Smooth muscle cell of the brain vasculature (primary cell): ENCODE measurements around the gene CNTROB.
A peak's percentile ranks its signal among the peaks of the same experiment; 100 is the strongest.

Experiments
- DNase-seq: peaks from one replicate; pipeline ENCODE4 v3.0.0-alpha.2; 2012; ENCODE audit warnings: low read depth, low spot score

The CNTROB gene

DNA sequence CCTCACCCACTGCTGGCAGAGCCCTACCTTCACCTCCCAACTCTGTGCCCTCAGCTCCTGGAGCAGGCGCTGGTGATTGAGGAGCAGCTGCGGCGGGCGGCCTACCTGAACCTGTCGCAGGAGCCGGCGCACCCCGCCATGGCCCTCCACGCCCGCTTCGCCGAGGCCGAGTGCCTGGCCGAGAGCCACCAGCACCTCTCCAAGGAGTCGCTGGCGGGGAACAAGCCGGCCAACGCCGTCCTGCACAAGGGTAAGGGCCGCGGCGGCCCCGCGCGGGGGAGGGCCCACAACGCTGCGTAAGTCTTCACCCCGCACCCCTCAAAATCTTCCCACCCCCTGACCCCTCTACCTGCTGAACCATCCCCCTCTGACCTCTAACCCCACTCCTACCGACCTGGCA lies 22.9 kb upstream of the CNTROB start:
- no peak for DNase-seq

DNA sequence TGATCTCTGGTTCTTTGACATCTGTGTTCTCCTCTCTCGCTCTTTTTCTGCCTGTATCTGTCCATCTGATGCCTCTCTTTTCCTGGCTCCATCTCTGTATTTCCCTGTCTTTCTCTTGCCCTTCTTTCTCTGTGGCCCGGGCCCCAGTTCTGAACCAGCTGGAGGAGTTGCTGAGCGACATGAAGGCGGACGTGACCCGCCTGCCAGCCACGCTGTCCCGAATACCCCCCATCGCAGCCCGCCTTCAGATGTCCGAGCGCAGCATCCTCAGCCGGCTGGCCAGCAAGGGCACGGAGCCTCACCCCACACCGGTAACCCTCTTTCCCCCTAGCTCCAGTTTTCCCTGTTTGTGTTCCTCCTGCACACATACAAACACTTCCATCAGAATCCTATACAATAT lies 21.7 kb upstream of the CNTROB start:
- DNase-seq: no peak

DNA sequence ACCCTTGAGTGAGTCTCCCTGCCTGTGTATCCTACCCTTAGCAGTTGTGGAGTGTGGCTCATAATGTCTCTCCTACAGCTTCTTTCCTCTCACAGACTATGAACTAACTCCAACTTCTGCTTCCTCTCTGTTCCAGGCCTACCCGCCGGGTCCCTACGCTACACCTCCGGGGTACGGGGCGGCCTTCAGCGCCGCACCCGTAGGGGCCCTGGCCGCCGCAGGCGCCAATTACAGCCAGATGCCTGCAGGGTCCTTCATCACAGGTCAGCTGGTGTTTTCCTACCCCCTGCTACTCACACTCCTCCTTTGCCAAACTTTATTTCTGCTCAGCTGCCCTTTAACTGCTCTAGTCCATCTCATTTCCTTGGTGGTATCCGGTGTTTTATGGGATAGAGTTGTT lies 21.3 kb upstream of the CNTROB start:
- DNase-seq: no peak

DNA sequence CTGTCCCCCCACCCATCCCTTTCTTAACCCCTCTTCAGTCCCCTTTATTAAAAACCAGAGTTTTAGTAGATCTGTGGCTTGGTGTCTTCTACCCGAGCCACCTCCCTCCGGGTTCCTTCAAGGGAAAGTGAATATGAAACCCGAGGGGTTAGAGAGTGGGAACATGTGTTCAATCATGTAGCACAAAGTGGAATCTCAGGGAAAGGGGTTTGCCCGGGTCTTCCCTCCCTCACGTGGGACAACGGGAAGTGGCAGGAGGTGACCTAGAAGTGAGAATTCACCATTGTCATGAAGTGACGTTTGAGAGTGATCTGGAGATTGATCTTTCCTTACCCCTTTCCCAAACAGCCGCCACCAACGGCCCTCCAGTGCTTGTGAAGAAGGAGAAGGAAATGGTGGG lies 20.9 kb upstream of the CNTROB start:
- no peak for DNase-seq

DNA sequence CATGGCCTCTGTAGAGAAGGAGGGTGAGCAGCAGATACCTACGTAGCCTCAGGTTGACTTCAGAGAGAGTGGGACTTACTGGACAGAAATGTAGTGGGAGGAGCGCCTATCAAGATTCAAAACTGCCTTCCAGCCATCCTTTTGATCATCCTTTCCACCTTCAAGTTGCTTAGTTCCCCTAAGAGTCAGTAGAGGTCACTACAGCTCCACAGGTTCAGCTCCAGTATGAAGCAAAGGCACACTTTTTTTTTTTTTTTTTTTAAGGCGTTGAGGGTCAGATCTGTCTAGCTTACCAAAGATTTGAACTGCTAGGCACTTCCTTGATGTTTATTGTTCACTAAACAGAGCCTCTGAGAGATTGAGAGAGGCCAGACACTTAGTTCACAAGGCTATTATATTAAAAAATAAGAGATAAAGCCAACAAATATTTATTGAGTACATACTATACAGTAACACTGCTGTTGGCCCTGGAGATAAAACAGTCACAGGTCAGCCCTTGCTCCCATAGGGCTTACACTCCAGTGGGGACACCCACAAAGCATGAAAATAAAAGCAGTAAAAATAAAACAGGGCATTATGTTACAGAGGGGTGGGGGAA lies 19.0 kb upstream of the CNTROB start:
- no peak for DNase-seq

DNA sequence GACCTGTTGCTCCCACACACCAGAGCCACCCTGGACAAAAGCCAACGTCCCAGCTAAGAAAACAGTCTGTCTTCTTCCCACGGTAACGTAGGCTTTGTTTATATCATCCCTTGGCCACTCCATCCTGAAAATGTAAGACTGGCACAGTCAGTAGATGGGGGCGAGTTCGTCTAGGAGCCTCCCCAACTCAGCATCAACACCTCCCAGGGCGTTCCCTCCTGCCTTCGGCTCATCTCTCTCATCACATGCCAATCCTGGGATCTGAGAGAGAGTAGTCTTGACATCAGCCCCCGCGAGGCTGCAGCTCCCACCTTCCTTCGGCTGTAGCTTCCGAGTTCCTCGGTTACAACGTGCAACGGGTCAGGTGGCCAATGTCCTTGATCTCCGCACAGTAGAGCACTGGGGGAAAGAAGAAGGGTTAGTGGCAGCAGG lies 16.8 kb upstream of the CNTROB start:
- DNase-seq: peak; percentile 20

DNA sequence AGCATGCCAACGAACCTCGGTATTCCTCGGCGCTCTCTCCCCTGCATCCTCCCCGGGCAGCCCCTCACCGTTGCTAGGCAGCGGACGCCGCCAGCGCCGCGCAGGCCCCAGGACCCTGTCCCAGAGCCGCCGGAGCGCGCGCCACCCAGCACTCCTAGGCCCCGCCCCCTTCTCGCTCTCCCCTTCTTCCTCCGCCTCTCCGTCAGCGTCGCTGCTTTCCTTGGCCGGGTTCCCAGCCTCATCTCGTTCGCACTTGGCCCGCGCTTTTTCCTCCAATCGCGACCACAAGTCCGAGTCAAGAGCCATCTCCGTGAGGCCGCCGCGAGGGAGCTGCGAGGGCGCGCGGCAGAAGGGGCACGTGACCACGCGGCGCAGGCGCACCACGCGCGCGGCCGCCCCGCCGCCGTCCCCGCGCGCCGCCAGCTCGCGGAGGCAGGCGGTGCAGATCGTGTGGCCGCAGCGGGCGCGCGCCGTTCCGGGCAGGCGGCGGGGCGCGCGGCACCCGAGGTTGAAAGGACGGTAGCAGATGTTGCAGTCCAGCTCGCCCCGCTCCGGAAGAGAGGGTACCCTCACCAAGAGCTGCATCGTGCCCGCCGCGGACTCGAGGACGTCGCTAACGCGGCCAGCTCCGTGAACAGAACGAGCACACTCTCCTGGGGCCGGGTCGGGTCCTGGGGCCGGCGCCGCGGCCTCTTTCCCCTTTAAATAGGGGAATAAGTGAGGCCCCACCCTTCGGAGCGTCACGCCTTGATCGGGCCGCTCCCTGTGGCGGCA lies 16.2 kb upstream of the CNTROB start, which contains the start of gene RNF227:
RNF227 (minus strand) TSS at position 679 of the 774 bp plus-strand sequence; CDS start at position 585, 94 bp downstream.
- peak; percentile 84 for DNase-seq

DNA sequence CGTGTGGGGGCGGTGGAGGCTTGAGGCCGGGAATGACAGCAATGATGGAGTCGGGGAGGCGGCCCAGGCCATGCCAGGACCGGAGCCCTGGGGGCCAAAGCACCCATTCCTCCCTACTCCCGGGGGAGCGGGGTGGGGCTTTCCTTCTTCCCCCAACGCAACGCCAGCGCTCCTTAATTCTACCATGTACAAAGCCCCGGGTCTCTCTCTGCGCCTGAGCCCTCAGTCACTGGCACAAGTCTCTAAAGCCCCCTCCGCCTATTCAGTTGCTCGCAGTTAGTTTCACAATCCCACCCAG lies 15.7 kb upstream of the CNTROB start:
- DNase-seq: no peak

DNA sequence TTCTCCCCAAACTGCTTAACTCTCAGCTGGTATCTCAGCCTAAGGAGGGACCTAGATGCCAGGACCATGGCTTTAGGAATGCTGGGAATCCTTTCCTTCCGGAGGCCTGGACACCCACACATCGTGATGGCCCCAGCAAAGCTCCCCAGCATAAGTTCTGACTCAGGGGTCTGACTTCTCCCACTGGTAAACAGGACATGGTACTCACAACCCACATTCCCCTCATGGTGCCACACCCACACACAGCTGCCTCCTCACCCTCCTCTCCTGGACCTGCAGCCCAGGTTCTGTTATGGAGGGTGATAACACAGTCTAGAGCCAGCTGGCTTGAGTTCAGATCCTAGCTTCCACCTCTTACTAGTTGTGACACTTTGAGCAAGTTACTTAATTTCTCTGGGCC lies 15.2 kb upstream of the CNTROB start:
- no peak for DNase-seq

DNA sequence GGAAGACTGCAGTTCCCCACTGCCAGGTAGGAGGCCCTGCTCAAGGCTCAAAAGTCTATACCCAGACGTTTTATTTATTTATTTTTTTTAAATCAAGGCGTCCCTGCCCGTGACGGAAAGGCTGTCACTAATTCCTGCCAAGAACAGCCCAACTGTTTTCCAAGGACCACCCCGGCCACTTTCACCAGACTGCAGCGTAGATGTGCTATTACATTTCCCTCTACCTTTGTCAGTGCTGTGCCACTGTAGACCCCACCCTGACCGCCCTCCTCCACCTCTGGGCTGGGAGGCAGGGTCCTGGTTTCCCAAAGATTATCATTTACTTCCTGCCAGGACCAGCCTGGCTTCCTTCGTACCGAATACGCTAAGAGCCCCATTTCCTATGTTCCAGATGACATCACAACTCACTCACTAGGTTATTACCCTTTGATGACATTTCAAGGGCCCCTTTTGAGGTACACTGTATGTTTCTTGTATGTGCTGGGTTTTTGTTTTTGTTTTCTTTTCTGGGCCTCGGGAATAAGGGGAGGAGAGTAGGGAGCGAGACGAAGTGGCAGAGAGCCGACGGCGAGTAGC lies 9.6 kb upstream of the CNTROB start:
- peak; percentile 10 for DNase-seq

DNA sequence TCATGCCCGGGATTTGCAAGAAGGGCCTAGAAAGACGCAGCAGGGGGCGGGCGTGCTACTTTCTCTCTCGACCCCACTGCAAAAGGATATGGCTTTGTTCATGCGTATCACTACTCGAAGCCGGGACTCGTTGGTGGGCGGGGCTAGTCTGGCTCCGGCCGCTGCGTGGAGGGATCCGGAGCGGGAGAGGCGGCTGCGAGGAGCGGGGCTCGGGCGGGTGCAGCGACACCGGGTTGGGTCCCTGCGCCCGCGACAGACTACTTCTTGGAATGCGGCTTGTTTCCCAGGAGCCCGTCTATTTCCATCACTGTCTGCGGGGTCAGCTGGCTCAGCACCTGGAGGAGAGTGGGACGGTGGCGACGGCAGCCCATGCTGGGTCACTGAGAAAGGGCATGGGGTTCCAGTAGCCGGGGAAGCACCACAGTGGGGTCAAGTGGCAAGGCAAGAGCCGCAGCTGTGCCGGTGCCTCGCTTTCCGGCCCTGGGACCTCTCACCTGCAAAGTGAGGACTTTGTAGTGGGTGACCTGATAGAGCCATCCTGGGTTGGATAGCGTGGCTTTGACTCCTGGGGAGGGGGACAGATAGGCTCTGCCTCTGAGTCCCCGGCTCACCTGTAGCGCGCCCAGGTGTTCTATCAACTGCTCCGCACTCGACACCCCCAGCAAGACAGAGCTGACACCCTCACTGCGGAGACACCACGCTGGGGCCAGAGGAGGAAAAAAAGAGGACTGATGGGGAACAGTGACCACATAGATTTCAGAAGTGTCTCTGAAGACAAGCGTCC lies 9.0 kb upstream of the CNTROB start:
- peak; percentile 32 for DNase-seq

DNA sequence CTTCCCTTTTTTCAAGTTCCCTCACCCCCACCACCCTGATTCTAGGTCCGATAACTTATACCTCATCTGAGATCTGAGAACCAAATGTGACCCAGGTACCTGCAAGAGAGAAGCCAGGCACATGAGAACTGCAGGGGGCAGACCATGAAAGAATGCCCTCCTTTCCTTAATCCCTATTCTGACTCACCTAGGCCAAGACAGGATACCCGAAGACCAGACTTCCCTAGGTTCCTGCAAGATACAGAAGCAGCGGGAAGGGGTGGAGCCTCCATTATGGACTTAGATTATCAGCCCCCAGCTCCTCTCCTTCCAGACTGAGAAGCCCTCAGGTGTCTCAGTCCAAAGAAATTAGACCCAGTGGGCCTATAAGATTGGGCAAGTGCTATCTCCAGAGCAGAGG lies 4.4 kb upstream of the CNTROB start:
- no peak for DNase-seq

DNA sequence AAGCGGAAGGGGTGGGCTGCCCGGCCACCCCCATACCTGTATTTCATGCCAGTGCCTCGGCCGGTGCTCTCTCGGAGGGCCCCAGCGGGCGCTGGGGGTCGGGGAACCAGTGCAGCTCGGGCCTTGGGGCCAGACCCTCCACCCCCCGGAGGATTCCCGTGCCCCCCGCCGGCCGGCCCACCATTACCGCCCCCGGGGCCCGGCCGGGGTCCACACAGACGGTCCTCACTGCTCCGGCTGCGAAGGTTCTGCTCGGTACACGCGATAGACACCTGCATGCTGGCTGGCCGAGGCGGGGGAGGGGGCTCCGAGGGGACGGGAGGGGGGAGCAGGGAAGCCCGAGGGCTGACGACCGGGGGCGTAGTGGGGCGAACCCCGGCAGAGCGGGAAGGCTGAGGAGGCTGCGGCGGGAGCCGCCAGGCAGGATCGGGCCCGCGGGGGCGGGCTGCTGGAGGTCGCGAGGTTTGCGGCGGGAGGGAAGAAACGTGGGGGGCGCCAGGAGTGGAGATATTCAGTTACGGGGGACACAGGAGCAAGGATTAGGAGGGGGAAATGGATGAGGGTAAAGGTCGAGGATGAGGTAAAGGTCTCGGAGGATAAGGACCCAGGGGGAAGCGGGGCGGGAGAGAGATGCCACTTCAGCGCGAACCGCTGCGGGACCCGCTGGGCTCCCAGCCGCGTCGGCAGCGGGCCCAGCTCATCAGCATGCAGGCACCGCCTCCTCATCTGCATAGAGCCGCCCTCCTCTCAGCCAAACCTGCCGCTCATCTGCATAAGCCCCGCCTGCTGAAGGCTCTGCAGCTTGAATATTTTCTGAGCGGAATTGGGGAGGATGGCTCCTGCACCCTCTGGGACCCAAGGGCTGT lies 2.6 kb upstream of the CNTROB start, which contains the start of gene KCNAB3:
KCNAB3 (minus strand) TSS at position 699 of the 866 bp plus-strand sequence; CDS start at position 278, 421 bp downstream.
- peak; percentile 24 for DNase-seq

DNA sequence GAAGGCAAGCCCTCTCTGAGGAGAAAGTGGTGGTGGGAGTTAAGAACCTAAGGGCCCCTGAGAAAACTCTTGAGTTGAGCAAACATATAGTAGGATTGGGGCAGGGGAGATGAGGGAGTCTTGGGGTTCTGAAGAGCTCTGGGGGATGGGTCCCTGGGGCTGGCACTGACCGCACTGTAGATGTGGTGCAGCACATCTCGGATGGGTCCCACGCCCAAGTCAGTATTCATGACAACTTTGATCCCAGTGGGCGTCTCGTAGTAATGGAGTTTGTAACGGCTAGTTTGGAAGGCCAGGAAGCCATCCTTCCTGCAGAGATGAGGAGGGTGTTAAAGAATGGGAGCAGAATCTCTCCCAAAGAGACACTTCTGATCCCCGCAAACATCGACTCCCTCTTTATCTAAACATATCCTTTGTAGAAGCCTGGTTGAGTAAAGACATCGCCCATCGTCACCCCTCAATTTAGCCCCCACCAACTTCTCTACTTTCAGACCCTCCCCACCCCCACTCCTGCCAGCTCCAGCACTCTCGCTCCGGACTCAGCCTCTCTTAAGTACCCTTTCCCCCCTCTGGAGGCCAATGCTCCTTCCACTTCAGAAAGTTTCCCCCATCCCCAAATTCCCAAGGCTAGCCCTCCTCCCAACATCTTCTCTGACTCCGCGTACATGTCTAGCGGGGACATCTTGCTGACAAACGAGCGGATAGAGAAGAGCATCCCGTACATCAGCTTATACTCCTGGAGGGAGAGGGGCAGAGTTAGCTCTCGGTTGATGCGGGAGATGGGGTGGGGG lies 970 bp upstream of the CNTROB start:
- no peak for DNase-seq

DNA sequence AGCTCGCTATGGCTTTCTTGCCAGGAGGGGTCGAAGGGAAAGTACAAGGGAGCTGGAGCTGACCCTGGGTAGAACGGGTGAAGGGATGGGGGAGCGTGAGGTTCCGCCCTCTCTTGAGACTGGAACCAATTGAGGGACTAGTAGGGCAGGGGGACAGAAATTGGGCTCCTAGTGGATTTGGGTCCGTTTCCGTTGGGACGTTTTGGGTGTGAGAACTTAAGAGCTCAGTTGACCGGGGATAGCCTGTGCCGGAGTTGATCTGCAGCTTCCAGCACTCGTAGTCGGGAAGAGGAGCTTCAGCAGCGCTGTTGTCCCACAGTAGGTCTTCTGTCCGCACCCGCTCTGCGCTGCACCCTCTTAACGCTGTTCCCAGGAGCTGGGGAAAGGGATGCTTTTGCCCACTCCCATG lies 481 bp downstream of the CNTROB start:
- DNase-seq: no peak

DNA sequence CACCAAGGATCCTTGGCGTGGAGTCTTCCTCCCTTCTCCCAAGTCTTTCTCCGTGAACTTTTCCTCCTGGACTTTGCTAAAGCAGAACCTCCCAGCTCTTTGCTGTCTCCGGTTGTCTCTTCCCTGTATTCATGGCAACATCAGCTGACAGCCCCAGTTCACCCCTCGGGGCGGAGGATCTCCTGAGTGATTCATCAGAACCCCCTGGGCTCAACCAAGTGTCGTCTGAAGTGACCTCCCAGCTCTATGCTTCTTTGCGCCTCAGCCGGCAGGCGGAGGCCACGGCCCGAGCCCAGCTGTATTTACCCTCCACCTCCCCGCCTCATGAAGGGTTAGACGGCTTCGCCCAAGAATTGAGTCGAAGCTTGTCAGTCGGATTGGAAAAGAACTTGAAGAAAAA lies 943 bp downstream of the CNTROB start:
- peak; percentile 62 for DNase-seq

DNA sequence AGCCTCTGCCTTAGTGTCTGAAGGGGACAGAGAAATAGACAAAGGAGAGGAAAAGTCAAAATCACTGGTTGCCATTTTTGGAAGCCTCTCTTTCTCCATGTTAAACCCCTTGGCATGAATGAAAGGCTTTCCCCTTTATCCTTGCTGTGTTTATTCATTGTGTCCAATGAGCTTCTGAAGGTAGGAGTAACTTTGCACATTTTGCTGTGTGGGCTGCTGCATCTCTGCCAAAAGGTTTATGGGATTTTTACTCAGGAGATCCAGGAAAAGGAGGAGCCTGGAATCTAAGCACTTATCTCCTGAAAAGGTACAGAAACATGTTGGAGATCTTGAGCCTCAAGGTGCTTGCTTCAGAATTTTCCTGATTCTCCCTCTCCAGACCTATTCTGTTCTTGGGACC lies 3.9 kb downstream of the CNTROB start:
- no peak for DNase-seq

DNA sequence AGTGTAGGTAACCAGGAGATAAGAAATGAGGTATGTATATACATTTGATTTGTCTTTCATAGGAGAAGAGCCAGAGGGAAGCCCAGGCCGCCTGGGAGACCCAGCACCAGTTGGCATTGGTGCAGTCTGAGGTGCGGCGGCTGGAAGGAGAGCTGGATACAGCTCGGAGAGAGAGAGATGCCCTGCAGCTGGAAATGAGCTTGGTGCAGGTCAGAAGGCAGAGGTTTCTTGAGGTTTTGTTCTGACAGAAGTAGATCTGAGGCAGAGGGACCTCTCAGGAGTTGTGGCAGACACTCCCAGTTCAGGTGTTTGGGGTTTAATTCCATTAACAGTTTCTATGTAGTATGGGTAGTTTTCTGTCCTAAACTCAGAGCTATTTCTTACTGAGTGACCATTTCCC lies 8.0 kb downstream of the CNTROB start:
- DNase-seq: no peak

DNA sequence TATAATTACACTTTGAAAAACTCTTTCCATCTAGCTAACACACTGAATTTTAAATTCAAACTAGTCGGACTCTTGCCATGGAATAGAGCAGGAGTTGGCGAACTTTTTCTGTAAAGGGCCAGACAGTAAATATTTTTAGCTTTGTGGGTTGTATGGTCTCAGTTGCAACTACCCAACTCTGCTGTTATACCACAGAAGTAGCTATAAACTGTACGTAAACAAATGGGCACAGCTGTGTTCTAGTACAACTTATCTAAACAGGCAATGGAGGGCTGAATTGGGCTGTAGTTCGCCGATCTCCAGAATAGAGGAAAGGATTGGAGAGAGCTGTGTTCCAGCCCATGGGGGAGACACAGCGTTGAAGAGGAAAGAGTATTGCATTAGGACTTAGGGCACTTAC lies 8.7 kb downstream of the CNTROB start:
- no peak for DNase-seq

DNA sequence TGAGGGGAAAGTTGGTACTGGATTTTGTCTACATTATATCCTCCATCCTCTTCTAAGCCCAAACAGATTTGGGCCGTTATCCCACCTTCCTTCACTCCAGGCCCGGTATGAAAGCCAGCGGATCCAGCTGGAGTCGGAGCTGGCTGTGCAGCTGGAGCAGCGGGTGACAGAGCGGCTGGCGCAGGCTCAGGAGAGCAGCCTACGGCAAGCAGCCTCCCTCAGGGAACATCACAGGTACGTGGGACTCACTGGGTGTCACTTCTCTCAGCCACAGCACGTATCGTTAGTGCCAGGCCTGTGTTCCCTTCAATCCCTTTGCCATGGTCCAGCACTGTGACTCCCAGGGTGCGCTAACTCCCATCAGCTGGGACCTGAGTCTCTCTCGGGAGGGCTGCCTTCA lies 11.3 kb downstream of the CNTROB start:
- no peak for DNase-seq

DNA sequence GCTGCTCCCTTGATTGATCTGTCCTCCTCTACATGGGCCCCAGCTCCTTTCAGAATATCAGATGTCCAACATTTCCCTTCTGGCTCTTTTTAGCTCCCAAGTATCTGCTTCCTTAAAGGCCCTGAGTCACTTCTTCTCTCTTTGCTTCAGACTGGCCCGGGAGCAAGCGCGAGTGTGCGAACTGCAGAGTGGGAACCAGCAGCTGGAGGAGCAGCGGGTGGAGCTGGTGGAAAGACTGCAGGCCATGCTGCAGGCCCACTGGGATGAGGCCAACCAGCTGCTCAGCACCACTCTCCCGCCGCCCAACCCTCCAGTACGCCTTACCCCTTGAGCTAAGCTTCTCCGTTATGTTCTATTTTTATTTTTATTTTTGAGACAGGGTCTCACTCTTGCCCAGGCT lies 12.3 kb downstream of the CNTROB start:
- no peak for DNase-seq
